ENCODE results near the gene CDK2AP2.
"Not testable (repeated sequence)": the region's sequence is repeated elsewhere in the genome, so short reads cannot be mapped to it uniquely, and the experiment has no call there.

CDK2AP2 gene

GRCh38 chr11:67523556-67524479 is 15.9 kb upstream of the CDK2AP2 start:
- no peak for DNase-seq (ENCODE audit: low read depth, low spot score)

GRCh38 chr11:67522844-67523555 is 15.0 kb upstream of the CDK2AP2 start, which contains the start of gene CABP2:
Gene CABP2, minus strand, starts transcription at chr11:67523446. Its CDS starts 120 bp downstream, at chr11:67523326.
- DNase-seq (ENCODE audit: low read depth, low spot score) = no peak

- DNase-seq (ENCODE audit: low read depth, low spot score) = no peak
Observed at GRCh38 chr11:67522338-67522737, 14.4 kb upstream of the CDK2AP2 start.

GRCh38 chr11:67521924-67522323 is 14.0 kb upstream of the CDK2AP2 start:
- DNase-seq (ENCODE audit: low read depth, low spot score) = no peak

GRCh38 chr11:67520856-67521824 is 13.2 kb upstream of the CDK2AP2 start:
- DNase-seq (ENCODE audit: low read depth, low spot score) = no peak

GRCh38 chr11:67519726-67520125 is 11.8 kb upstream of the CDK2AP2 start:
- DNase-seq (ENCODE audit: low read depth, low spot score) = no peak

- no peak for DNase-seq (ENCODE audit: low read depth, low spot score)
Observed at GRCh38 chr11:67517784-67518552, 10.0 kb upstream of the CDK2AP2 start.

- no peak for DNase-seq (ENCODE audit: low read depth, low spot score)
Observed at GRCh38 chr11:67516806-67517205, 8.8 kb upstream of the CDK2AP2 start.

- DNase-seq (ENCODE audit: low read depth, low spot score) = no peak
Observed at GRCh38 chr11:67514116-67514515, 6.2 kb upstream of the CDK2AP2 start.

- not testable (repeated sequence) for DNase-seq (ENCODE audit: low read depth, low spot score)
Observed at GRCh38 chr11:67511558-67511957, 3.6 kb upstream of the CDK2AP2 start.

GRCh38 chr11:67510023-67510345 is 2.0 kb upstream of the CDK2AP2 start:
- DNase-seq (ENCODE audit: low read depth, low spot score) = no peak

GRCh38 chr11:67508486-67509121 is 642 bp upstream of the CDK2AP2 start:
- DNase-seq (ENCODE audit: low read depth, low spot score) = peak; percentile 99

GRCh38 chr11:67507242-67507863 is 609 bp downstream of the CDK2AP2 start:
- no peak for DNase-seq (ENCODE audit: low read depth, low spot score)

GRCh38 chr11:67506426-67507051 is 1.4 kb downstream of the CDK2AP2 start:
- DNase-seq (ENCODE audit: low read depth, low spot score) = no peak

- peak; percentile 96 for DNase-seq (ENCODE audit: low read depth, low spot score)
Observed at GRCh38 chr11:67505605-67506396, 2.2 kb downstream of the CDK2AP2 start.

- DNase-seq (ENCODE audit: low read depth, low spot score) = peak; percentile 86
Observed at GRCh38 chr11:67504950-67505581, 2.9 kb downstream of the CDK2AP2 start, which contains the start of gene PITPNM1. Gene PITPNM1, minus strand, starts transcription at chr11:67505363. Its CDS starts 1,183 bp downstream, at chr11:67504180.

- DNase-seq (ENCODE audit: low read depth, low spot score) = peak; percentile 73
Observed at GRCh38 chr11:67504005-67504949, 3.7 kb downstream of the CDK2AP2 start.
